ENCODE measurements around the gene C16orf95.

DNA sequence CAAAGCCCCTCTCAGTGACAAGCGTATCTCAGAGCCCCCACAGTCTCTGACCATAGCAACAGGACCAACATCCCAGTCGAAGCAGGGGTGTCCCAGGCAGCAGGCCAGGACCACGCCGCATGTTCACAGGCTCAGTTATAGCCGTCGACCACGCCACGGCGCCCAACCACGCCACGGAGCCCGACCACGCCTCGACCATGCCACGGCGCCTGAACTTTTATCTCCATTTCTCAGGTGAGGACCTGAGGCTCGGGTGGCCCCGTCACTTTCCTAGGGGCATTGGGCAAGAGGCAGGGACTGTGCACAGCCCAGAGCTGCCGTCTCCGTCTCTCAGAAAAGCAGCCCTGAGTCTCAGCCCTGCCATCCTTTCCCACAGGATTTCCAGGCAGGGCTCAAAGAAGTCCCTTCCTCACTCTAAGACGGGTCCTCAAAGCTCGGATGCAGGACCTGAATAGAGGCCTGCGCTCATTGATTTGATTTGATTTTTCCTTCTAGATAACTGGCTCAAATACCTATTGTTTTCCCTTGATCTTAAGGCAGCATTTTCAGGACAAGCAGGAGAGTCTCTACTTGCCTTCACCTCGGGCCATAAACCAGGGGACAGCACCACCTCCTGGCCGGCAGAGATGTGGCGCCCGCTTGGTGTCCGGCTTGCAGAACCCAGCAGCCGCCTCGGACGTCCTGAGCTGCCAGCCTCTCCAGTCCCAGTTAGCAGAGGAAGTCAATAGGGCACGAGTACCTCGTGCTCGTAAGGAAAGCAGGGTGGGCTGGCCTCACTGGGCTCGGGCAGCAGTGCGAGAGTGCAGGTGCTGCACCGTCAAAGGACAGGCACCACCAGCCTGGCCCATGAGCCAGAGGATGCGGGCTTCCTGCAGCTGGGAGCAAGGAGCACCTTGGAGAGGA, 38.8 kb downstream of the C16orf95 start:
- TF ChIP-seq ZNF274 (IDR thresholded peaks at IDR 0.05; ENCODE audit: low read depth, low read length), result no peak
- TF ChIP-seq YY1 (IDR thresholded peaks at IDR 0.05; ENCODE audit: insufficient read depth, insufficient read length), result no peak
- no peak for TF ChIP-seq SUZ12 (IDR thresholded peaks at IDR 0.05; ENCODE audit: extremely low read depth, insufficient read depth, insufficient read length)

Data from NT2/D1 (cell line).